Mucosa of rectum (tissue), 2 donors: ENCODE measurements around the gene TMIGD3.
"Not testable (repeated sequence)": the region's sequence is repeated elsewhere in the genome, so short reads cannot be mapped to it uniquely, and the experiment has no call there.

Source experiments
- H3K27ac ChIP-seq, 2 donors: one replicate each; pipeline ENCODE4 v1.7.0; 2013; ENCODE audit warnings: inconsistent platforms in 2 of 2, low read depth in 2 of 2, low read length in 2 of 2
- H3K27me3 ChIP-seq, 2 donors: one replicate each; pipeline ENCODE4 v1.7.0; 2013; ENCODE audit warnings: low read length in 2 of 2; ENCODE audit not compliant: control insufficient read depth in 2 of 2, insufficient read depth in 2 of 2
- H3K36me3 ChIP-seq, 2 donors: one replicate each; pipeline ENCODE4 v1.7.0; 2013; ENCODE audit warnings: low read length in 2 of 2; ENCODE audit not compliant: control insufficient read depth in 2 of 2, insufficient read depth in 2 of 2
- H3K4me1 ChIP-seq, 2 donors: one replicate each; pipeline ENCODE4 v1.7.0; 2013; ENCODE audit warnings: low read length in 2 of 2, mild to moderate bottlenecking in 1 of 2; ENCODE audit not compliant: control insufficient read depth in 2 of 2, insufficient read depth in 2 of 2
- H3K4me3 ChIP-seq, 2 donors: one replicate each; pipeline ENCODE4 v1.7.0; 2013; ENCODE audit warnings: low read length in 2 of 2
- H3K9ac ChIP-seq, 2 donors: one replicate each; pipeline ENCODE4 v1.7.0; 2013; ENCODE audit warnings: low read length in 2 of 2, low read depth in 1 of 2, mild to moderate bottlenecking in 1 of 2
- H3K9me3 ChIP-seq, 2 donors: one replicate each; pipeline ENCODE4 v1.7.0; 2013; ENCODE audit warnings: low read length in 2 of 2; ENCODE audit not compliant: control insufficient read depth in 2 of 2
- donor health status: healthy.
- donor health status: Normal muscosa, but diverticular disease.

The TMIGD3 gene

DNA sequence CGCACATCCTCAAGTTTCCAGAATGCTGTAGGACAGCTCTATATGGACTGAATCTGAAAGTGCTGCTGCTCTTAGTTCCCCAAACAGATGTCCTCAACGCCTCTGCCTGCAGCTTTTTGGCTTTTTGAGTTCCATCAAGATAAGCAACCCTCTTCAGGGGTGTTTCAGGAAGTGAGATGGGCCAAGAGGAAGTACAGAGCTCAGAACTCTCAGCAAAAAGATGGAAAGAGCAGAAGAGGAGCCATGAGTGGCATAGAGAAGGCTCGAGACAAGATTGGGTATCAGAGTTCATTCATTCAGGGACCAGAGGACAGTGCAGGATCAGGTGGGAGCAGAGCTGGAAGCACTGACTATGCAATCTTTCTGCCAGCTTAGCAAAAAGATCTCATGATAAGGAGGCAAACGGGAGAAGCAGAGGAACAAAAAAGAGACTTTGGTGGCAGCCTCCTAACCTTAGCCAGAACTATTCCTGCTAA is at the start of gene TMIGD3, which contains the start of gene ADORA3:
Gene TMIGD3 (minus strand): TSS at position 49 of the 476 bp plus-strand sequence. CDS start 279 bp downstream, outside the sequence.
Gene ADORA3 (minus strand): TSS at position 49 of the 476 bp plus-strand sequence. CDS start 279 bp downstream, outside the sequence.
- no peaks in the 10 kb centered on the region for H3K27me3 ChIP-seq
- no peak within 1 kb of the TSS for H3K9ac ChIP-seq
- peak within 1 kb of the TSS; percentile 67 to 74 for H3K27ac ChIP-seq
- H3K4me3 ChIP-seq = peak within 1 kb of the TSS; percentile 2 to 14
- no peaks in the 10 kb centered on the region for H3K9me3 ChIP-seq
- no peaks in the 10 kb centered on the region for H3K36me3 ChIP-seq
- peaks cover 23 to 29% of the 10 kb centered on the region in 2 donors for H3K4me1 ChIP-seq

DNA sequence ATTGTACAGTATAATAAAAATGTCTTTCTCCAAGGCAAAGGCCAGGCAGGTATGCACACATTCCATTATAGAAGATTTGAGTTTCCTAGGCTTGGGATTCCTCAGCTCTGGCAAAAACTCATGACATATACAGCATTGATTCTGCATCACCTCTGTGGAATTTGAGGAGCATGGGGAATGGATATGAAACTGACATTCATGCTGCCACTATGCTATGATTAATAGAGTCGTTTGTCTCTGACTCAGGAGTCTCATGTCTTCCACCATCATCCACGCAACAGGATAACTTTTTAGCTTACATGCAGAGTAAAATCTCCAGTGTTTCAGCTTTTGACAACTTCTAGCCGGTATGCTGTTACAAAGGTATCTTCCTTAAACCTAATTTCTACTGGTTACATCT is 49.8 kb upstream of the TMIGD3 start:
- no peak overlapping the region for H3K9ac ChIP-seq
- H3K4me3 ChIP-seq = no peak overlapping the region
- H3K36me3 ChIP-seq = no peaks in the 10 kb centered on the region

GRCh38 chr1:111552587-111552986 is 49.2 kb upstream of the TMIGD3 start:
- no peak overlapping the region for H3K27ac ChIP-seq
- H3K4me1 ChIP-seq = no peaks in the 10 kb centered on the region
- no peak overlapping the region for H3K9ac ChIP-seq
- no peak overlapping the region for H3K4me3 ChIP-seq
- H3K27me3 ChIP-seq = no peaks in the 10 kb centered on the region
- H3K36me3 ChIP-seq = no peaks in the 10 kb centered on the region
- H3K9me3 ChIP-seq = no peaks in the 10 kb centered on the region

More for the DNA sequence above, 49.8 kb upstream of the TMIGD3 start:
- H3K27me3 ChIP-seq = no peaks in the 10 kb centered on the region
- no peak overlapping the region for H3K27ac ChIP-seq
- no peaks in the 10 kb centered on the region for H3K4me1 ChIP-seq
- H3K9me3 ChIP-seq = no peaks in the 10 kb centered on the region

GRCh38 chr1:111551623-111552411 is 48.4 kb upstream of the TMIGD3 start:
- no peaks in the 10 kb centered on the region for H3K9me3 ChIP-seq
- no peaks in the 10 kb centered on the region for H3K36me3 ChIP-seq
- H3K4me1 ChIP-seq = no peaks in the 10 kb centered on the region
- H3K27me3 ChIP-seq = no peaks in the 10 kb centered on the region
- H3K4me3 ChIP-seq = no peak overlapping the region
- H3K27ac ChIP-seq = no peak overlapping the region
- H3K9ac ChIP-seq = no peak overlapping the region

DNA sequence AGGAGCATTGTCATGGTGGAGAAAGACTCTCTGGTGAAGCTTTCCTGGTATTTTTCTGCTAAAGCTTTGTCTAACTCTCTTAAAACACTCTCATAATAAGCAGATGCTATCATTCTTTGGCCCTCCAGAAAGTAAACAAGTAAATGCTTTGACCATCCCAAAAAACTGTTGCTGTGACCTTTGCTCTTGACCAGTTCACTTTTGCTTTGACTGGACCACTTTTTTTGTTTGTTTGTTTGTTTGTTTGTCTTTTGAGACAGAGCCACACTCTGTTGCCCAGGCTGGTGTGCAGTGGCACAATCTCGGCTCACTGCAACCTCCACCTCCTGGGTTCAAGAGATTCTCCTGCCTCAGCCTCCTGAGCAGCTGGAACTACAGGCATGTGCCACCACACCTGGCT is 44.4 kb upstream of the TMIGD3 start:
- not testable (repeated sequence) for H3K36me3 ChIP-seq, H3K9me3 ChIP-seq

DNA sequence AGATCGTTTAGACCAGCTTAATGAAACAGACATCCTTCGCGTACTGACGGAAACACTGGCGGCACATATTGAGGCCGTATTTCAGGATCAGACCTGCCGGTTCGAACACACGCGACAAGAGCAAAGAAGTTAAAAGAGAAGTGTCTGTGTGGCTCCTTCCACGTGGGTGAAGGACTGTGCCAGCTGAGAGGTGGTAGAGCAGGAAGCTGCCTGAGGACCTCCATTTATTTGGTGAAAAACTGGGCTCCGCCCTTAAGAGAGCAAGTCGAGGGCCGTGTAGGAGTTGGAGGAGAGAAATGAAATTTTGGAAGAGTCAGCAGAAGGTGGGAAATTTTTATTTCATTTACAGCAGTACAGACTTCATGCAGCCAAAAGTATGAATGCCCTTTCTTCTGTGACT is 38.8 kb upstream of the TMIGD3 start:
- Histone ChIP-seq H3K27me3 (no peaks in the 10 kb centered on the region), H3K4me1 (no peaks in the 10 kb centered on the region), H3K4me3 (no peak overlapping the region), H3K9me3 (no peaks in the 10 kb centered on the region), H3K36me3 (no peaks in the 10 kb centered on the region), H3K27ac (no peak overlapping the region), H3K9ac (no peak overlapping the region)

More for the DNA sequence above, 44.4 kb upstream of the TMIGD3 start:
- H3K9ac ChIP-seq, H3K27me3 ChIP-seq, H3K27ac ChIP-seq, H3K4me1 ChIP-seq, H3K4me3 ChIP-seq: not testable (repeated sequence)

GRCh38 chr1:111541721-111542120 is 38.3 kb upstream of the TMIGD3 start:
- no peak overlapping the region for H3K27ac ChIP-seq

DNA sequence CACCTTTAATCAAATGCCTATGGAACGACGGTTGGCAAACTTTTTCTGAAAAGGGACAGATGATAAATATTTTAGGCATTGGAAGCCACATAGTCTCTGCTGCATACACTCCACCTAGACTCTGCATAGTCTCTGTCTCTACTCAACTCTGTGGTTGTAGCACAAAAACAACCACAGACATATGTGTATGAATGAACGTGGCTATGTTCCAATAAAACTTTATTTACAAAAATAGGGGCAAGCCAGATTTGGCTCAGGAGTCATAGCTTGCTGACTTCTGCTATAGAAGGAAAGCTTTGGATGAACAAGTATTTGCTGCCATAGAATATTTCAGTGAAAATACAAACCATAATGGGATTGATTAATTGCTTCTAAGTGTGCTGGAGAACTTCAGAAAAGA is 37.5 kb upstream of the TMIGD3 start:
- Histone ChIP-seq H3K4me3 (no peak overlapping the region), H3K4me1 (no peaks in the 10 kb centered on the region), H3K9me3 (no peaks in the 10 kb centered on the region), H3K27ac (no peak overlapping the region), H3K9ac (no peak overlapping the region), H3K36me3 (no peaks in the 10 kb centered on the region), H3K27me3 (no peaks in the 10 kb centered on the region)

More at GRCh38 chr1:111541721-111542120, 38.3 kb upstream of the TMIGD3 start:
- Histone ChIP-seq H3K9ac (no peak overlapping the region), H3K4me3 (no peak overlapping the region), H3K36me3 (no peaks in the 10 kb centered on the region), H3K9me3 (no peaks in the 10 kb centered on the region), H3K27me3 (no peaks in the 10 kb centered on the region), H3K4me1 (no peaks in the 10 kb centered on the region)

- Histone ChIP-seq H3K9ac (no peak overlapping the region), H3K36me3 (no peaks in the 10 kb centered on the region), H3K9me3 (no peaks in the 10 kb centered on the region), H3K4me3 (no peak overlapping the region), H3K4me1 (no peaks in the 10 kb centered on the region), H3K27me3 (no peaks in the 10 kb centered on the region), H3K27ac (no peak overlapping the region)
Measured at GRCh38 chr1:111538343-111539025, 35.1 kb upstream of the TMIGD3 start.
